HL-60/S4 (cell line): ENCODE data around the gene MTREX.

Experiments used
- in situ Hi-C: fragments of 300-500 bp; cut with MboI; formaldehyde crosslinking; loops from 2 replicates; pipeline ENCODE4 v1.14.3; 2022; ENCODE audit warnings: low sequenced_read_pairs

MTREX gene

DNA sequence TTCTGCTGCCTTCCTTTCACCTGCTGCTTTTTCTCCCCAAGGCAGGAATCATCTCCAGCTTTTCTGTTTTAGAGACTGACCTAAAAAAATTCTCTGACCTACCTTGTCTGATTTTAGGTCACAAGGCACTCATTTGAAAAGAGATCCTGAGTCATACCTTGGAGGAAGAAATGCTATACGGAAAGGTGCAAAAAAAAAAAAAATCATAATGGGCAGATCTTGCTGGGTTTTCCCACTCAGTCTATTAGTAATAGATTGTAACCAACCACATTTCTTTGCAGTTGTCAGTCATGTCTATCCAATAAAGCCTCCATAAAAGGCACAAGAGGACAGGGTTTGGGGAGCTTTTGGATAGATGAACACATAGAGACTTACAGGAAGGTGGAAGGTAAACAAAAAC, 70.0 kb downstream of the MTREX start:
- in situ Hi-C loops = no loop called here

DNA sequence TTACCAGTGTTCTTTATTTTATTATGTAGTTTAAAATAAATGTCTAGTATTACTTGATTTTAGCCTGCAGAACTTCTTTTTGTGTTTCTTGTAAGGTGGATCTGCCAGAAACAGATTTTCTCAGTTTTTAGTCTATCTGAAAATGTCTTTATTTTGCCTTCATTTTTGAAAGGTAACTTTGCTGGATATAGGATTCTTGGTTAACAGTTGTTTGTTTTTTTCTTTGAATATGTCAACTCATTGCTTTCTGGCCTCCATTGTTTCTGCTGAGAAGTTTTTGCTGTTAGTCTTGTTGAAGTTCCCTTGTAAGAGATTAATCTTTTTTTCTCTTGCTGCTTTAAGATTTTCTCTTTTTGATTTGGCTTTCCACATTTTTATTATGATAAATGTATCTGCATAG, 75.5 kb downstream of the MTREX start:
- in situ Hi-C loops = no loop called here

DNA sequence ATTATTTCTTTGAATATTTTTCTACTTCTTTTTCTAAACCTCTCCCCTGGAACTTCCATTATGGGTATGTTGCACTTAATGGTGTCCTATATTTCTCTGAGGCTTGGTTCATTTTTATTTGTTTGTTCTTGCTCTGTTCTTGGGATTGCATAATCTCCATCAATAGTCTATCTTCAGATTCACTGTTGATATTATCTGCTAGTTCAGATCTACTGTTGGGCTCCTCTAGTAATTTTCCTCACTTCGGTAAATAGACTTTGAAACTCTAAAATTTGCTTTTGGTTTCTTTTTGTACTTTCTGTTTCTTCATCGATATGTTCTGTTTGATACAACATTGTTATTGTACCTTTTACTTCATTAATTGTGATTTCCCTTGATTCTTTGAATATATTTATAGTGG, 76.3 kb downstream of the MTREX start:
- in situ Hi-C loops = no loop called here

DNA sequence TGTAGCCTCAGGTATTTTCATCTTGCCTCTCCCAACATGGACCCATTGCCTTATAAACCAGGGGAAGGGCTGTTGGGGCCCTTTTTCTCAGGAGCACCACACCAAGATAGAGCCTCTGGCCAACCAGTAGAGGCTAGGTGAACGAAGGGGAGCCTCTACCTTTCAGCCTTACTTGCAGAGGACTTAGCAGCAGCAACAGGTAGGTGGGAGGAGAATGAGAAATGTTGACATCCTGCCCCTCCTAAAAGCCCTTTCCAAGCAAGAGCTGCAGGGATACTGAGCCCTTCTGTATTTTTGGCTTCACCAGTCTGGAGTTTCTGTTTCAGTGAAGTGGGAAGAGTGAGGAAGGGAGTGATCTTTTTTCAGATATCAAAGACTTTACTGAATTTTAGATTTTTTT, 77.4 kb downstream of the MTREX start:
- in situ Hi-C loops = no loop called here

DNA sequence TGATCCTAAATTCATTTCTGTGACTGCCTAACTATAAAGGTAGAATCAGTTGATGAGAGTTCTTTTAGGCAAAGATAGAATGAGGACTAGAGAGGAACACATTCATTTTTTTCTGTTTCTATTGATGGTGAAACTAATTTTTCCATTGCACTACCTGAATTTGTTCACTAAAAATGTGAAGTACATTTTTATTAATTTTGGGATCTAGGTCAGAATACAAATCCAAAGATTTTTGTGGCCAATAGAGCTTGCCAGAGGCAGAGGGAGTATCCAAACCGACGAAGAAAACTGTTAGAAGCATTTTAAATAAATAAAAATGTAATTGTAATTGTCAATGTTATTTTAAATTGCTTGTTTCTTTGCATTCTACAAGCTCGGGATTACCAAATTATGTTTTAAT, 78.1 kb downstream of the MTREX start:
- in situ Hi-C loops = no loop called here

DNA sequence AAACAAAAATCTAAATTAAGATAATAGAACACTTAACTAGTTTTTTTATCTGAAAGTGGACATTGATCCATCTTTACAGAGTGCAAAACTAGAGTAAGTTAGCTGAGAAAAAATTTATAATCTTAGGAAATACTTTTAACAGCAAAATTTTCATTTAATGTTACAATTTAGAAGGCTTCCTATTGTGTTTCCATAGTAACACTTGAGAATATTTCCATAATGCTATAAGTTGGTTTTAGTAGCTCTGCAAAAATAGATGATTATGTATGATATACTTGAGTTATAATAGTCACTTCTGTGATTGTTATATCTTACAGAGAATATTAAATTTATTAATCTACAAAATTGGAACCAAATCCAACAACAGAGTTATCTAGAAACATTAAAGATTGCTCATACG, 78.6 kb downstream of the MTREX start:
- in situ Hi-C loops = no loop called here

DNA sequence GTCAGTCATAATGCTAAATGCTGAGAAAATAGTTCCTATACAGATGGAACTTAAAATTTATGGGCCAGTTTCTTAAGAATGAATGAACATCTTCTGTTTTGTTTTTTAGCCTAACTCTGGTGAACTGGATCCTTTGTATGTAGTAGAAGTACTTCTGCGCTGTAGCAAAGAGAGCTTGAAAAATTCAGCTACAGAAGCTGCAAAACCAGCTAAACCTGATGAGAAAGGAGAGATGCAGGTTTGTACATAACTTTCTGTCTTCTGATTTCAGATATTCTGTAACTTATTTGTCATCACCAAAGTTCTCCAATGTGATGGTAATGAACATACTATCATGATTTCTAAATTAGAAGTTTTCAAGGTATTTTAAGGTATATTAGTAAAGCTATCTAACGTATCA, 80.1 kb downstream of the MTREX start:
- in situ Hi-C loops = no loop called here

DNA sequence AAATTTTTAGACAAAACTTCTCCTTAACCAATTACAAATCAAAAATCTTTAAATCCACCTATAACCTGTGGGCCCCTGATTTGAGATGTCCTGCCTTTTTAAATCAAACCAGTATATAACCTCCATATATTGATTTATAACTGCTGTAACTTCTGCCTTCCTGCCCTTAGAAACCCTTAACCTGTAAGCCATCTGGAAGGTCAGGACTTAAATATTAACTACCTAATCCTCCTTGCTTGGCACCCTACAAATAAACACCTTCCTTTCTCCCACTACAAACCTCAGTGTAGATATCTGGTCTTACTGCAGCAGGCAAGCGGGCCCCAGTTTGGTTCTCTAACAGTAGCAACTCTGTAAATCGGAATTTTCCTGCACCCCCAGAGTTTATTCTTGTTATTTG, 83.9 kb downstream of the MTREX start:
- in situ Hi-C loops = no loop called here

DNA sequence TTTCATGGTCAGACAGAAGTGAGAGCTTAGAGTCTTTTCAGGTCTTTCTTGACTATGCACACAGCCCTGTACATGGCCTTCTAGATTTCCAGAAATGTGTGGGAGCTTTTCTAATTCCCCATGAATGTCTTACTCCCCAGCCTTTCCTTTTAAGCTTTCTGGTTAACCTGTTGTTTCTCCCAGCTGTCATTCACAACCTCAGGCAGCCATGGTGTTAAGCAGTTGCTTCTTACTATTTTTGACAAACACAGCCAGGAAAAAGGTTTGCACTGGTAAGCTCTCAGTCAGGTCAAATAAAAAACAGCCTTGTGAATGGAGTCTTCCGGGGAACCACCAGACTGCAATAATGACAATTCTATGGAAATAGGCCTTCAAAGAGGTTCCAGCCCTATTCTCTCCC, 84.9 kb downstream of the MTREX start:
- in situ Hi-C loops = no loop called here

DNA sequence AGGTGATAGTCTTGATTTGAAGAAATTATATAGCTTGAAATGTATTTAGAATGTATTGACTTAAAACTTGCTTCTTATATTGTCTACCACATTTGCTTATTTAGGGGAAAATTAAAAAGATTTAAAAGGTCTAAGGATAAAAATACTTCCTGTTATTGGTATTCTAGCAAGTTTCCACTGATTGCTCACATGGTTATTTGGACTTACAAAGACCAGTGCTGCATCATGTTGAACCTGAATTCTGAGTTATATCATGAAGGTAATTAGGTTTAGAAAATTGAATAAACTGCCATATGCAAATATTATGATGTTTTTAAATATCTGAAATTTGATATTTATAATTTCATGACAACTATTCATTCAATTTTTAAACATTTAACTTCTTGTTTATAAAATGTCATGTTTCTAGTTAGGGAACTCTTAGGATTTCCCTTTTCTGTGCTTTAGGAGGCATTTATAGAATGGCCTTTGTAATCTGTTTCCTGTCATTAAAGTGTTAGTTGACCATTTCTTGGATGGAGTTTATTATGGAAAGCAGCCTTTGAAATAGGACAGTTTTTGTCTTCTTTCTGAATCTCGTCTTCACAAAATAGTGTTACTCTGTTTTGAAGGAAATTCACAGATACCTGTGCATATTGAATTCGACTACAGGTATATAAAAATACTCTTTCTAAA, 85.8 kb downstream of the MTREX start:
- in situ Hi-C loops = no loop called here

DNA sequence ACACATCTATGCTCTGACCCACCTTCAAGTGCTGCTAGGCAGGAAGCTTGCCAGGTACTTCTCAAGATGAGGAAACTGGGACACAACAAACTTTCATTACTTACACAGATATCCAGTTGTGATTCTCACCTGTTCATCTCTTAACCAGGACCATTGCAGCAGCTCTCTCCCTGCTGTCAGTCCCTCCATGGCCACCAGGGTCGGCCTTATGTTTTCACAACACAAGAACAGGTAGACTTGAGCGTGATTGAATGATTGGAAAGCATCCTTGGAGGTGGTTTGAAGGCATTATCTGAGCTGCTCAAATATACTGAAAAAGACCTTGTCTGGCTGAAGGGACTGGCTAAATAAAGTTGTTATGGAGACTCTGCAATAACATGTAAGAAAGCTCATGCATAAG, 94.4 kb downstream of the MTREX start:
- in situ Hi-C loops = no loop called here

DNA sequence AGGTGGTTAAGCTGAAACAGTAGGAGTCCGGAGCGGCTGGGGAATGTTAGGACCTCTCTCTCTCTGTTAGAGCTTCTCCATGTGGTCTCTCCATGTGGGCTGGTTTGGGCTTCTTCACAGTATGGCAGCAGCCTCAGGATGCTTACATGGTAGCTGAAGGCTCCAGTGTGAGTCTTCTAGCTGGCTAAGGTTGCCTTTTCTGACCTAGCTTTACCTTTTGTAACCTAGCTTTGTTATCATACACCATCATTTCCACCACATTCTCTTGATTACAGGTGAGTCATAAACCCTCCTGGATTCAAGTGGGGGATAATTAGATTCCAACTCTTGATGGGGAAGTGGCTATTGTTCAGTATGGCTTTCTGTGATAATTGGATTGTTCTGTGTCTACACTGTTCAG, 98.5 kb downstream of the MTREX start:
- in situ Hi-C loops = no loop called here

DNA sequence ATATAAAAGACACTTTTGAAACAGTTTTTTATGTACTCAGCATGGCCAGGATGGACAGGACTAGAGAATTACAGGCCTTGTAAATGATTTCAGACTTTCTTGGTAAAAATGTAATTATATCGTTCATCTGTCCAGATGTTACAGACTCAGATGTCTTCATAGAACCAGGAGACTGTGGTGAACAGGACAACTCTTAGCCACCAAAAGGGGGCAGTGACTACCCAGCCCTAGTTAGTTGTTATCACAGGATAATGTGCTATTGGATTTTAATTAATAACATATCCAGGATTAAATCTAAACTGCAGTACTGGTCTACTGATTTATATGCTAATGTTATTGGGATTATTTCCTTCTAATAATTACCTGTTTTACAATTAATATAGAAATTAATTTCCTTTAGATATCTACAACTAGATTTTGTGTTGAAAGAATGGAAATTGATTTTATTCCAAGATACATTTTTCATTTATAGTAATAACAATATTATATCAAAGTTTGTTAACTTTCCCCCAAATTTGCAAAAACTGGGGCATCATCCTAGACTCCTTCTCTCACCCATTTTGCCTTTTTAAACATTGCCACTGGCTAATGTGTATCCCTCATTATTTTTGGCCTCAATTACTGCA, 99.4 kb downstream of the MTREX start:
- in situ Hi-C loops = no loop called here

DNA sequence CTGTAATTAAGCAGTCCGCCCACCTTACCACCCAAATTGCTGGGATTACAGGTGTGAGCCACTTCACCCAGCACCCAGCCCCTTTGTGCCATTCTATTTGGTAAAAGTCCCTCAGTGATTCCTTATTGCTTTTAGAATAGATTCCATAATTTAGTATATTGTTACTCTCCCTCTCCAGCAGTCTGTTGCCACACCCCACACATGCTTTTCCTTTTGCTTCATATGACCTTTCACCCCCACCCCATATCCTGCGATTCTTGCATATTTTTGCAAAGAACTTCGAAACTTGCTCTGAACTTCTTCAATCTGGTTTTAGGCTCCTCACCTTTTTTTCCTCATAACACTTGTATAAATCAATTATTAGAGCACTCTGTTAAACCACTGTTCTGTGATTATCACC, 100.2 kb downstream of the MTREX start:
- in situ Hi-C loops = no loop called here

DNA sequence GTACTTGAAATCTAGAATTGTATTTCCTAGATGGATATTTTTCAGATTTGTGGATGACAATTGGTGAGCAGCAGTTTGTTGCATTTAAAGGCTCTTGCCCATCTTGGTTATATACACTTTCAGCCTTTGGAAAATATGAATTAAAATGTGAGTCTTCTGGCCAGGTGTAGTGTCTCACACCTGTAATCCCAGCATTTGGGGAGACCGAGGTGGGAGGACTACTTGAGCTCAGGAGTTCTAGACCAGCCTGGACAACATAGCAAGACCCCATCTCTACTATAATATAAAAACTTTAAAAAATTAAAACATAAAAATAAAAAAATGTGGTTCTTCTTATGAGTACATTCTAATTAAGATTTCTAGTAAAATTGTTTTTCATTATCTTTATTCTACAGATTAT, 102.0 kb downstream of the MTREX start:
- in situ Hi-C loops = no loop called here

DNA sequence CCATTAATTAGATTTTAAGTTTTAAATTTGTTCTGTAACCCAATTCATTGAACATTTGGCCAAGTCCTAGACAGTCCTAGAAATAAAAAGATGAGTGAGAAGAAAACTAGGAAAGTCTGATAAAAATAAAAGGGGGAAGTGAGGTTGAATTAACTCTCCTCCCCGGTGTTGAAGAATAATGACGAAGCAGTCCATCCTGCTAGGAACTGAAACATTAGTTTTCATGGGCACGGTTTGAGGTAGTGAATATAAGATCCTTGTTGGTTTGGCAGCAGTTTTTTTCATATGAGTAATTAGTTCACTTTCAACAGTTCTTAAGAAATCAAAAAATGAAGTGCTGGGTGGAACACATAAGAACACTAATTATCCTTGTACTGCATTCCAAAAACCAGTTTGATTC, 103.1 kb downstream of the MTREX start:
- in situ Hi-C loops = no loop called here

DNA sequence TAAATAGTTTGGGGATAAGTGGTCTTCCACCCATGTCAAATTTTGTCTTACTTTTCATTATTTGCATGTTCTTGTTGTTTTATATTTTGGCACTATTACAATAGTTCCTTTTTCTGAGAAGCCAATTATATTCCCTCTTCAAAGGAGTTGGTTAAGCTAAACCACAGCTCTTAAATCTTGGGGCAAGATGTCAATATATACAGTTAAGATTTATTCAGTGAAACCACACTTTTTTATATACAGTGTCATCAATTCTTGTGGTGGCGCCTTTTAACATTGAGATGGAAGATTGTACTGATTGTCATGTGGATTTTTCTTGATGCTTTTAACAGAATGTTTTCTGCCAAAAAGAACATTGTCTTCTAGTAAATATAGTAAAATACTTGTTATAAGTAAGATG, 104.1 kb downstream of the MTREX start:
- in situ Hi-C loops = no loop called here

DNA sequence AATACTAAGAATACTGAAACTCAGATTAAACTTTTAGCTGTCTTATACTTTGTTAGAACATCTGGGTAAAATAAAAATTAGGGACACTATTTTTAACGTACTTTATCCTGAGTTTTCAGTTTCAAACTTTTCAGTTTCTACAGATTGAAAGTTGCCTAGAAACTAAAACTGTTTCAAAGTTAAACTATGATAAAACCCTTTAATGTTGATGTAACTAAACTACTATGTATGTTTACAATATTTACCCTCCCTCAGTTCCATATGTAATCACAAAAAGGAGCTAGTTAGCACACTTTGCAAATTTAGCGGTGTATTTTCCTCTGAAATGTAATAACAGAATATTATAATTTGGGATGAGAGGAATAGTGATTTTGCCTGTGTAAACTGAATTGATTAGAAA, 105.9 kb downstream of the MTREX start:
- in situ Hi-C loops = no loop called here

DNA sequence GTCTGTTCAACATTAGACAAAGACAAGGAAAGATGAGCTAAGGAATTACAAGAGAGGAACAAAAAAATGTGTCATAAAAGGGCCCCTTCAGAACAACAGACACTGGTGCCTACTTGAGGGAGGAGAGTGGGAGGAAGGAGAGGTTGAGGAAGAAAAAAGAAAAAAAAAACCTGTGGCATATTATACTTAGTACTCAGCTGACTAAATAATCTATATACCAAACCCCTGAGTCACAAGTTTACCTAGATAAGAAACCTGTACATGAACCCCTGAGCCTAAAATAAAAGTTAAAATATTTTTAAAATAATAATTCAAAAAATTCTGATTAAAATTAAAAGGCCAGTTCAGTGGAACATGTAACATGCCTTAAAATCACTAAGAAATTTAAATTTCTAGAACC, 107.3 kb downstream of the MTREX start:
- in situ Hi-C loops = no loop called here

DNA sequence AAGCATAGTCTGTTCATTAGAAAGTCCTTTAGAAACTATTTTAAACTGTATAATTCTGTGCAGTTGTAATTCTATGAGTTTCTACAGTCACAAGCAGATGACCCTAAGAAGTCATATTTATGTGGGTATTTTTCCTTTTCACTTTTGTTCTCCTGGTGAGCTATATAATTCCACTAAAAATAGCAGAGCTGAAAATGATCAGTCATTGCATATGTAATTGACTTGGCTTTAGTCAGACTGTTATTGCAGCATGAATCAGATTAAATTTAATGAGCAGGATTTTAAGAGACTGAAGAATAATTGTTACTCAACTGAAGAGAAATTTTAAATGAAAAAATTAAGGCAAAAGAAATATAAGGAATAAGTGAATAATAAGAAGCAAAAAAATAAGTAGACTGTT, 108.5 kb downstream of the MTREX start:
- in situ Hi-C loops = no loop called here

DNA sequence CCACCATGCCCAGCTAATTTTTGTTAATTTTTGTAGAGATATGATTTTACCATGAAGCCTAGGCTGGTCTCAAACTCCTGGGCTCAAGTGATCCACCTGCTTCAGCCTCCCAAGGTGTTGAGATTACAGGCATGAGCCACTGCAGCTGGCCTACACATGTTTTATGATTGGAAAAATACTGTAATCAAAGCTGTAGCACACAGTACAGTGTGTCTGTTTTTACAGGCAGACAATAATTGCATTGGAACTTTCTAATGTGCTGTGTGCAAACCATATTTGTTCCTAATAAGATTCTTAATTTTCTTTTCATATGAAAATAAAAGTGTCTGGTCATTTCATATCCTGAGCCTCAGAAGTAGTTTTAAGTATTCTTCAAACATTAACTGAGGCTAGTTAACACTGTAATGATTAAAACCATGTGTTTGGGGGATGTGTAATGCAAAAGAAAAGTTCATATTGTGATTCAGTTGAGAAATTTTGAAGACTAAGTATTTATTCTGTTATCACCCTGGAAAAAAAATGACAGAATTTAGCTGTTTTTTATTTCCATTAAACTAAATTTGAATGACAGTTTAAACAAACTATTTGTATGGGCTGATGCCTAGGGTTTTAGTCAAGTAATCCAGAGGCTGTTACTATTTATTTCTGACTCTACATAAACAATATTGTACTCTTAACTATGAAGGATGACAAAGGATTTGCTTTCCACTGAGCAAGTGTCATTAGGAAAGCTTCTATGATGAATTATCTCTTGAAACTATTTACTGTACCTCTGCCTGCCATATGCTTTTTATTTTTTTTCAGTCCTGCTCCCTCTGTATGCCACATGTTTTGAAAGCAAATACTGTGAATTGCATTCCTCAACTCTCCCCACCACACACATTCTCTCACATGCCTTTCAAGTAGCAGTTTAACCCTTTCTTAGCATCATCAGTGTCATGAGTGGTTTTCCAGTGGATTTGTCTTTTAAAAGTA, 111.5 kb downstream of the MTREX start:
- in situ Hi-C loops = no loop called here

DNA sequence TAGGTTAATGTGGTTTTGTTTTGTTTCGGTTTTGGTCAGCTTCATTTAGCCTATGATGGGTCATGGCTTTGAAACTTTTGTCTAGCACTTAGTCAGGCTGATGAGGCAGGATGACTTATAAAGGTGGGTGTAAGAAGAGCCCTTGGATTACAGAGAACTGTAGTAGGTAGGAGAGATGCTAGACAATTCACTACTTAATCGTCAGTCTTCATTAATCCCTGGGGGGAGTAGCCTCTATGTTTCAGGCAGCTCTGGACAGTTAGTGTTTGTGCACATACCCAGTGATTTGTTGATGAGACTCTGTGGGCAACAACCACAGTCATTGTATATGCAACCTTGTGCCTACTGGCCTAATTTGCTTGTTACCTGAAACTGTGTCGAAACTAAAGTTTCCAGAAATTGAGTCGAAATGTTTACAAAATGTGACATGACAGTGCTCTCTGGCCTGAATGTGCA, 113.3 kb downstream of the MTREX start:
- in situ Hi-C loops = no loop called here
